Panc1 (cell line): ENCODE results near the gene SEMA6A. TPM values are rescaled to one million over a fixed set of nuclear protein-coding genes. Genes with fewer than 3 reads are reported as not detected.

Experiments used
- ATAC-seq: fragments of 200-7000 bp; cut with Tn5 transposase; 2 replicates; pipeline ENCODE4 v1.9.1; 2020; ENCODE audit warnings: mild to moderate bottlenecking, moderate library complexity
- BruUV-seq: library from RNA; stranded (reverse); fragments of 400-500 nt; replicated peaks from 2 replicates; lab custom pipeline; 2021; lab: Mats Ljungman, UMichigan
- CTCF ChIA-PET: fragments of 300-600 bp; sonication (Branson Sonifier 250); formaldehyde crosslinking; loops from one replicate; lab custom pipeline; 2022; ENCODE audit warnings: antibody characterized with exemption; lab: Charles Lee
- POLR2A ChIA-PET: fragments of 300-600 bp; sonication (Branson Sonifier 250); formaldehyde crosslinking; loops from one replicate; lab custom pipeline; 2022; ENCODE audit warnings: antibody characterized with exemption; lab: Charles Lee
- DNase-seq: peaks from one replicate; pipeline ENCODE4 v3.0.0-alpha.2; 2010; ENCODE audit warnings: low read depth, low spot score
- H3K27ac ChIP-seq: 2 replicates; pipeline ENCODE4 v1.5.1; 2011; ENCODE audit warnings: mild to moderate bottlenecking, low read length, inconsistent platforms
- H3K27me3 ChIP-seq: fragments of 200-500 bp; sonication (Bioruptor generic); 2 replicates; pipeline ENCODE4 v1.6.0; 2014; ENCODE audit warnings: low read length, inconsistent platforms; ENCODE audit not compliant: control insufficient read depth, insufficient read depth
- H3K36me3 ChIP-seq: fragments of 200-500 bp; sonication (Bioruptor generic); 2 replicates; pipeline ENCODE4 v1.5.1; 2014; ENCODE audit warnings: inconsistent platforms, mild to moderate bottlenecking, low read length, moderate library complexity; ENCODE audit not compliant: control insufficient read depth, insufficient read depth
- H3K4me1 ChIP-seq: 2 replicates; pipeline ENCODE4 v1.5.1; 2011; ENCODE audit warnings: inconsistent platforms, mild to moderate bottlenecking, low read length, moderate library complexity; ENCODE audit not compliant: control insufficient read depth, insufficient read depth
- H3K4me3 ChIP-seq, 2 experiments: 2 replicates each; pipeline ENCODE4 v1.5.1; 2011 to 2012; ENCODE audit warnings: low read depth in 2 of 2, low read length in 2 of 2, mild to moderate bottlenecking in 2 of 2, inconsistent platforms in 1 of 2, moderate library complexity in 1 of 2
- H3K9me3 ChIP-seq: fragments of 200-500 bp; sonication (Bioruptor generic); 2 replicates; pipeline ENCODE4 v1.5.1; 2014; ENCODE audit warnings: low read depth, mild to moderate bottlenecking, inconsistent platforms, low read length, moderate library complexity; ENCODE audit not compliant: control insufficient read depth, insufficient read depth
- CTCF ChIP-seq: fragments of 450-650 bp; IDR thresholded peaks from 2 replicates; pipeline ENCODE4 v1.5.1; 2017; ENCODE audit warnings: mild to moderate bottlenecking
- POLR2AphosphoS5 ChIP-seq: IDR thresholded peaks from 2 replicates; pipeline ENCODE4 v1.6.1; 2012; ENCODE audit warnings: mild to moderate bottlenecking, low read depth, low read length, moderate library complexity
- SIN3A ChIP-seq: IDR thresholded peaks from 2 replicates; pipeline ENCODE4 v1.6.1; 2012; ENCODE audit warnings: low read depth, mild to moderate bottlenecking, low read length, moderate library complexity, borderline replicate concordance; ENCODE audit not compliant: insufficient read depth
- TCF7L2 ChIP-seq: IDR thresholded peaks from 2 replicates; pipeline ENCODE4 v1.6.1; 2011; ENCODE audit warnings: mild to moderate bottlenecking, low read depth, low read length, inconsistent platforms
- in situ Hi-C: cut with HindIII; loops from 2 replicates; pipeline ENCODE4 v1.10.0; 2016; ENCODE audit warnings: low sequenced_read_pairs, low pct_unique_long_range_greater_than_20kb
- intact Hi-C: fragments of 100-400 bp; cut with micrococcal nuclease; formaldehyde crosslinking; loops from one replicate; pipeline ENCODE4 v1.10.0; 2022; ENCODE audit not compliant: unreplicated experiment
- total RNA-seq: library from RNA; stranded (reverse); gene quantifications from one replicate; pipeline ENCODE4 v1.2.1, GENCODE V29; 2021; ENCODE audit not compliant: unreplicated experiment
- TF ChIP-seq, protein P1 (sequence below), 2 experiments: IDR thresholded peaks; 2 replicates each; pipeline ENCODE4 v1.6.1; 2011 to 2012; ENCODE audit warnings: low read depth in 2 of 2, control low read depth in 1 of 2, low read length in 1 of 2, mild to moderate bottlenecking in 1 of 2, moderate library complexity in 1 of 2; ENCODE audit not compliant: insufficient read depth in 1 of 2

The SEMA6A gene
- total RNA-seq, 1 experiment from 2014 or later, result 0.54 TPM

DNA sequence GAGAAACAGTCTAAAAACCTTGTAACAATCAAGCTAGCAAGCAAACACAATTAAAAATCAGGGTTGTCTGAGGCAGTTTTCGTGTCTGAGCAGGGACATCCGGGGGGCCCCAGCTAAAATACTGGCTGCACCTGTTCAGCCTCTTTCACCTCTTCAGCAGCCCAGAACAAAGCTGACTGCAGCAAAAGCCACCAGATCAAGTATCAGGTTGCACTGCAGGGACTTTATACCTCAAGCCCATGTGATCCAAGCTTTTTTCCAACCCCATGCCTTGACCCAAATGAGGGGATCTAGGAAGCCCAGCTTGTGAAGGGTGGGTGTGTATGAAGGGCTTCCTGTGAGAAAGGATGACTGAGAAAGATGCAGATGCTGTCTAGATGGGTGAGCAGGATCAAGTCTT lies 133.4 kb downstream of the SEMA6A start:
- ATAC-seq (no peak), DNase-seq (no peak)
- BruUV-seq, result no TSS peak
- Histone ChIP-seq H3K4me3 (no peak overlapping the region), H3K27me3 (no peaks in the 10 kb centered on the region), H3K9me3 (no peaks in the 10 kb centered on the region), H3K27ac (no peak overlapping the region), H3K36me3 (no peaks in the 10 kb centered on the region), H3K4me1 (no peaks in the 10 kb centered on the region)
- ChIA-PET POLR2A (no interaction called here), CTCF (no interaction called here)
- TF ChIP-seq SIN3A (no peak), POLR2AphosphoS5 (no peak)
- in situ Hi-C loops (no loop called here), intact Hi-C loops (no loop called here)

DNA sequence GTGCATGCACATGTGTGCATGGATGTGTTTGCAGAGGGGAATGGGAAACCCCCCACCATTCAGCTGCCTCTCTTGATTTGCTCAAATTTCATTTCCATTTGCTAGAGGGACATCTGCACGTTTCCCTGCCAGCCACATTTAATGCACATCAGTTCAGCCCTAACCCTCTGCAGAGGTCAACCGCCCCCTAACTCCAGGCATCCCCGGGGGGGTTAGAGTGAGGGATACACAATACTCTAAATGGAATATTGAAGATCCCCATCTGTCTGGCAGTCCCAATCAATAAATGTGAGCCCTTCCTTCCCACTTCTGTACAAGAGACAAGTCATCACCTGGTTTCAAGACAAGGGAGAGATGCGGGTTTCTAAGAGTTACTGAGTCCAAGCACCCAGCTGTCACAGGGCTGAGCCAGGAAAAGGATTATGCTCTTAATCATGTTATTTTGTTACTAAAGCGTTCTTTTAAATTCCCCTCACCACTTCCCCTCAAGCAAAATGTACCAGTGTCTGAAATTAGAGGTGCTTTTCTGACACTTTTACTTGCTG lies 134.1 kb downstream of the SEMA6A start:
- Histone ChIP-seq H3K27ac (no peak overlapping the region), H3K36me3 (no peaks in the 10 kb centered on the region), H3K27me3 (no peaks in the 10 kb centered on the region), H3K9me3 (no peaks in the 10 kb centered on the region), H3K4me3 (no peak overlapping the region), H3K4me1 (no peaks in the 10 kb centered on the region)
- intact Hi-C loops (no loop called here), in situ Hi-C loops (no loop called here)
- TF ChIP-seq SIN3A (no peak), TCF7L2 (no peak), CTCF (no peak), POLR2AphosphoS5 (no peak)
- TF ChIP-seq, protein P1, sequence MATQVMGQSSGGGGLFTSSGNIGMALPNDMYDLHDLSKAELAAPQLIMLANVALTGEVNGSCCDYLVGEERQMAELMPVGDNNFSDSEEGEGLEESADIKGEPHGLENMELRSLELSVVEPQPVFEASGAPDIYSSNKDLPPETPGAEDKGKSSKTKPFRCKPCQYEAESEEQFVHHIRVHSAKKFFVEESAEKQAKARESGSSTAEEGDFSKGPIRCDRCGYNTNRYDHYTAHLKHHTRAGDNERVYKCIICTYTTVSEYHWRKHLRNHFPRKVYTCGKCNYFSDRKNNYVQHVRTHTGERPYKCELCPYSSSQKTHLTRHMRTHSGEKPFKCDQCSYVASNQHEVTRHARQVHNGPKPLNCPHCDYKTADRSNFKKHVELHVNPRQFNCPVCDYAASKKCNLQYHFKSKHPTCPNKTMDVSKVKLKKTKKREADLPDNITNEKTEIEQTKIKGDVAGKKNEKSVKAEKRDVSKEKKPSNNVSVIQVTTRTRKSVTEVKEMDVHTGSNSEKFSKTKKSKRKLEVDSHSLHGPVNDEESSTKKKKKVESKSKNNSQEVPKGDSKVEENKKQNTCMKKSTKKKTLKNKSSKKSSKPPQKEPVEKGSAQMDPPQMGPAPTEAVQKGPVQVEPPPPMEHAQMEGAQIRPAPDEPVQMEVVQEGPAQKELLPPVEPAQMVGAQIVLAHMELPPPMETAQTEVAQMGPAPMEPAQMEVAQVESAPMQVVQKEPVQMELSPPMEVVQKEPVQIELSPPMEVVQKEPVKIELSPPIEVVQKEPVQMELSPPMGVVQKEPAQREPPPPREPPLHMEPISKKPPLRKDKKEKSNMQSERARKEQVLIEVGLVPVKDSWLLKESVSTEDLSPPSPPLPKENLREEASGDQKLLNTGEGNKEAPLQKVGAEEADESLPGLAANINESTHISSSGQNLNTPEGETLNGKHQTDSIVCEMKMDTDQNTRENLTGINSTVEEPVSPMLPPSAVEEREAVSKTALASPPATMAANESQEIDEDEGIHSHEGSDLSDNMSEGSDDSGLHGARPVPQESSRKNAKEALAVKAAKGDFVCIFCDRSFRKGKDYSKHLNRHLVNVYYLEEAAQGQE (IDR thresholded peaks at IDR 0.05; ENCODE audit: insufficient read depth in 1 of 2, low read depth in 2 of 2, low read length in 1 of 2), result no peak
- POLR2A ChIA-PET, result interaction anchor here (0.7 kb wide), 1 partner anchor 12 kb away, joined by 5 read pairs; no protein-coding TSS in a partner anchor
- ATAC-seq (no peak), DNase-seq (no peak)
- CTCF ChIA-PET, result no interaction called here
- no TSS peak for BruUV-seq

DNA sequence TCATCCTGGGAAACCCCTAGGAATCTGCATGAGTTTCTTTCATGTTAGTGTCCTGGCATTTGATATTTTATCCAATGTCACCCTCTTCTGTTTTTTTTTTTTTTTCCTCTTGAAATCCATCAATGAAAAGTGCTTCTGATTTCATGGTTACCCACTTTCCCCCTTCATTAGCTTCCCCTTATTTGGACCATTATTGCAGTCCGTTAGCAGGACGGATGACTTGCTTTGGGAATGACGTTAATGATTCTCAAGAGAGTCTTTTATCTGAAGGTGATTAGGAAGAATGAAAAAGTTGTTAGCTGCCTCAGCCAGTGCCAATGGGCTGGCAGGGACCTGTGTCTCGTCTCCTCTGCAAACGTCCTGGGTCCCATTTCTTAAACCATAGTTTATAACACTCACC lies 134.7 kb downstream of the SEMA6A start:
- DNase-seq (no peak), ATAC-seq (no peak)
- TF ChIP-seq TCF7L2 (no peak), SIN3A (no peak), POLR2AphosphoS5 (no peak), CTCF (no peak)
- TF ChIP-seq, protein P1 (IDR thresholded peaks at IDR 0.05; ENCODE audit: insufficient read depth in 1 of 2, low read depth in 2 of 2, low read length in 1 of 2), result no peak
- Histone ChIP-seq H3K36me3 (no peaks in the 10 kb centered on the region), H3K27ac (no peak overlapping the region), H3K4me3 (no peak overlapping the region), H3K4me1 (no peaks in the 10 kb centered on the region), H3K27me3 (no peaks in the 10 kb centered on the region), H3K9me3 (no peaks in the 10 kb centered on the region)
- in situ Hi-C loops (no loop called here), intact Hi-C loops (no loop called here)
- ChIA-PET CTCF (no interaction called here), POLR2A (interaction anchor here (0.7 kb wide), 1 partner anchor 13 kb away, joined by 5 read pairs; no protein-coding TSS in a partner anchor)
- no TSS peak for BruUV-seq
